Osteoblast (primary cell): ENCODE measurements around the gene TXNDC12. TPM values are rescaled to one million over a fixed set of nuclear protein-coding genes. Genes with fewer than 3 reads are reported as not detected.

ENCODE experiments used
- small RNA-seq: library from RNA; depleted of rRNA; stranded (forward); fragments of <200 nt; gene quantifications from one replicate; pipeline ENCODE3, GENCODE V24; 2012
- total RNA-seq: library from RNA; depleted of rRNA; stranded (reverse); fragments of >200 nt; gene quantifications from 2 replicates; pipeline ENCODE4 v1.2.3, GENCODE V29; 2012

Gene TXNDC12
- total RNA-seq, 1 donor: 48.5 TPM

Small RNAs within 50 kb of the gene (small RNA-seq; reads per million reads assigned to genes)
- not detected for gene RN7SL290P
- gene RNA5SP48: not detected

Other genes starting within 250 kb of the TXNDC12 start
- 81.4 and 90.5 TPM in 2 replicates for gene NRDC, start 176.5 kb downstream of the TXNDC12 start, total RNA-seq
- 14.5 and 21.2 TPM in 2 replicates for gene RAB3B, start 64.5 kb downstream of the TXNDC12 start, total RNA-seq
- 14.5 and 15.6 TPM in 2 replicates for gene KTI12, start 21.4 kb downstream of the TXNDC12 start, total RNA-seq
- gene BTF3L4, start 1.1 kb upstream of the TXNDC12 start, total RNA-seq: 104 and 119 TPM in 2 replicates
- gene ZFYVE9, start 86.9 kb upstream of the TXNDC12 start, total RNA-seq: 38.0 and 38.3 TPM in 2 replicates